HG03025 (cell line): ENCODE results near the gene HAUS5.

ENCODE experiments used
- ATAC-seq: cut with Tn5 transposase; IDR thresholded peaks from one replicate; pipeline ENCODE4 v1.9.1; 2021; ENCODE audit warnings: mild to moderate bottlenecking, moderate library complexity; ENCODE audit not compliant: unreplicated experiment, low FRiP score

Gene HAUS5

GRCh38 chr19:35666251-35666913 is 53.8 kb downstream of the HAUS5 start, which contains the start of gene UPK1A:
Gene UPK1A, plus strand, starts transcription at chr19:35666517. Its CDS starts 296 bp downstream, at chr19:35666813.
- no peak for ATAC-seq

GRCh38 chr19:35669566-35669965 is 57.0 kb downstream of the HAUS5 start:
- ATAC-seq = no peak

- ATAC-seq = no peak
Observed at GRCh38 chr19:35669974-35670373, 57.4 kb downstream of the HAUS5 start.

GRCh38 chr19:35670686-35671085 is 58.2 kb downstream of the HAUS5 start:
- no peak for ATAC-seq

GRCh38 chr19:35671818-35672217 is 59.3 kb downstream of the HAUS5 start:
- no peak for ATAC-seq

- ATAC-seq = no peak
Observed at GRCh38 chr19:35673121-35673804, 60.7 kb downstream of the HAUS5 start.
